WTC11 (cell line): ENCODE results near the gene MID2.

Experiments
- E2F4 ChIP-seq: sonication (generic); formaldehyde crosslinking; IDR thresholded peaks from 2 replicates; pipeline ENCODE4 v1.8.1; 2022; ENCODE audit warnings: low read depth, mild to moderate bottlenecking, moderate library complexity, missing genetic modification reagents, borderline replicate concordance
- FOXP1 ChIP-seq: sonication (generic); formaldehyde crosslinking; IDR thresholded peaks from 2 replicates; pipeline ENCODE4 v1.8.0; 2022; ENCODE audit warnings: missing genetic modification reagents, mild to moderate bottlenecking, moderate library complexity, borderline replicate concordance
- HMGXB4 ChIP-seq: sonication (generic); formaldehyde crosslinking; IDR thresholded peaks from 2 replicates; pipeline ENCODE4 v1.8.1; 2023; ENCODE audit warnings: mild to moderate bottlenecking, moderate library complexity, missing genetic modification reagents
- IRF2 ChIP-seq: sonication (generic); formaldehyde crosslinking; IDR thresholded peaks from 2 replicates; pipeline ENCODE4 v1.8.0; 2022; ENCODE audit warnings: low read depth, missing genetic modification reagents, borderline replicate concordance
- NFE2L1 ChIP-seq: sonication (generic); formaldehyde crosslinking; IDR thresholded peaks from 2 replicates; pipeline ENCODE4 v1.8.1; 2023; ENCODE audit warnings: missing genetic modification reagents
- TF ChIP-seq, protein P1 (sequence below): fragments of 200-600 bp; IDR thresholded peaks from 2 replicates; pipeline ENCODE4 v1.8.0; 2022; ENCODE audit warnings: antibody characterized with exemption

DNA sequence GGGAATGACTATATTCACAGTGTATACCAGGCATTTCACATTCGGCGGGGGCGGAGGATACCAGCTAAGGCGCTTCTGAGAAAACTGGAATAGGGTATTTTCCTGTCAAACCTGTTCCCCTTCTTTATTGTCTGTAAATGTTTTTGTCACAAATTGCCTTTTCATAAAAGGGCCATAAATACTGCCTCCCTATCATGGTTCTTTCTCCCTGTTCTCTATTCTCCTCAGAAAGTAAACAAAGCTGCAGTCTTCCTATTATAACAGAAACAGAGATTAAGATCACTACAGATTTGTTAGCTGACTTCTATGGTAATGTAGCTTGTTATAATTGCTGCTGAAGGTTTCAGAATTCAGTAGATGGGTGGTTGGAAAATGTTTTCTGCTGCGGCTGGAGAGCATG is 32.2 kb downstream of the MID2 start:
- TF ChIP-seq NFE2L1 (CRISPR knock-in tag) (no peak), FOXP1 (no peak), E2F4 (CRISPR knock-in tag) (no peak), HMGXB4 (no peak), IRF2 (no peak)
- TF ChIP-seq, protein P1, sequence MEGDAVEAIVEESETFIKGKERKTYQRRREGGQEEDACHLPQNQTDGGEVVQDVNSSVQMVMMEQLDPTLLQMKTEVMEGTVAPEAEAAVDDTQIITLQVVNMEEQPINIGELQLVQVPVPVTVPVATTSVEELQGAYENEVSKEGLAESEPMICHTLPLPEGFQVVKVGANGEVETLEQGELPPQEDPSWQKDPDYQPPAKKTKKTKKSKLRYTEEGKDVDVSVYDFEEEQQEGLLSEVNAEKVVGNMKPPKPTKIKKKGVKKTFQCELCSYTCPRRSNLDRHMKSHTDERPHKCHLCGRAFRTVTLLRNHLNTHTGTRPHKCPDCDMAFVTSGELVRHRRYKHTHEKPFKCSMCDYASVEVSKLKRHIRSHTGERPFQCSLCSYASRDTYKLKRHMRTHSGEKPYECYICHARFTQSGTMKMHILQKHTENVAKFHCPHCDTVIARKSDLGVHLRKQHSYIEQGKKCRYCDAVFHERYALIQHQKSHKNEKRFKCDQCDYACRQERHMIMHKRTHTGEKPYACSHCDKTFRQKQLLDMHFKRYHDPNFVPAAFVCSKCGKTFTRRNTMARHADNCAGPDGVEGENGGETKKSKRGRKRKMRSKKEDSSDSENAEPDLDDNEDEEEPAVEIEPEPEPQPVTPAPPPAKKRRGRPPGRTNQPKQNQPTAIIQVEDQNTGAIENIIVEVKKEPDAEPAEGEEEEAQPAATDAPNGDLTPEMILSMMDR = no peak
